GM04504 (cell line): ENCODE results near the gene TRAF2.

Source experiments
- DNase-seq: peaks from one replicate; pipeline ENCODE4 v3.0.0-alpha.2; 2012; ENCODE audit warnings: low read depth

TRAF2 gene

DNA sequence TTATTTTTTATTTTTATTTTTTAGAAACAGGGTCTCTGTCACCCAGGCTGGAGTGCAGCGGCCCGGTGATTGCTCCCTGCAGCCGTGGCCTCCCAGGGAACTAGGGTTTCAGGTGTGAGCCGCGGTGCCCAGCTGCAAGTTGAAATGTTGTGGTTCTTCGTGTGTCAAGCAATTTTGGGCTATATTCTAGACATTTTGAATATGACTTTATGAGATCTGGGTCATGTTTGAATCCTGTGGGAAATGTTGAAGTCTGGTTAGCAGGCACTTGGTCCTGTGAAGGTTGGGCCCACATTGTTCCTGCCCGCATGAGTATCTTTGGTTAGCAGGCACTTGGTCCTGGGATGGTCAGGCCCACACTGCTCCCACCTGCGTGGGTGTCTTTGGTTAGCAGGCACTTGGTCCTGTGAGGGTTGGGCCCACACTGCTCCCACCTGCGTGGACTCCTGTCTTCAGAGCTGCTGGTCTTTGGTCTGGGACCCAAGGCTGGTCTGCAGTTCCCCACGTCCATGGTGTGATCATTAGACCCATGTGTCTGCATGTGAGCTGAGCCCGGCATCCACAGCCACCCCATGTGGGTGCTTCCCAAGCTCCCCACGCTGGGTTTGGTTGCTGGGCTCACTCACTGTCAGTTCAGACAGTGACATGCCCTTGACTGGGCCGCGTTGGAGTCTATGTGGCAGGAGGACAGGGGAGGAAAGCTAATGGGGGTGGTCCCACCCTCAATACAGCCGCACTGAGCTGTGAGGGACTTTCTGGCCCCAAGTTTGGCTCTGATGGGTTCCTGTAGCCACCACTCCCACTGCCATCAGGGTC is 51.1 kb downstream of the TRAF2 start:
- DNase-seq: no peak

DNA sequence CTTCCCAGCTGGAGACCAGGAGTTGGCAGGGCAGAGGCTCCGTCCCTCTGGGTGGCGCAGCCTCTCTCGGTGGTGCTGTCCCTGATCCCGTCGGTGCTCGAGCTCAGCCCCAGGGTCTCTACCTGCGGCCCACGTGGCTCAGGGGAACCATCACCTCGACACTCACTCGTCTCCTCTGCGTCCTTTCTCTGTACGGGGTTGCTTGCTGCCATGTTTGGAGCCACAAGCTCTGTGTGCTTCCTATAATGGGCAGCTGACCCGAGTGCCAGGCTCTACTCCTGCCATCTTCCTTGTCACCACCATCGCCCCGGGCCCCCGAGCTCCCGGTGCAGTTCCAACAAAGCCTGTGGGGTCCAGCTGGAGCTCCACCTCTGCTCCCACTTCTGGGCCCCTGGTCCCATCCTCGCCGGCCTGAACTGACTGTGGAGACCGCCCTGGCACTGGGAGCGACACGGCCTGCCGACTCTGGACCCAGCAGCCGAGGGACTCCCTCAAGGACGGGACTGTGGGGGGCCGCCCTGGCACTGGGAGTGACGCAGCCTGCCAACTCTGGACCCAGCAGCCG is 53.2 kb downstream of the TRAF2 start:
- no peak for DNase-seq

DNA sequence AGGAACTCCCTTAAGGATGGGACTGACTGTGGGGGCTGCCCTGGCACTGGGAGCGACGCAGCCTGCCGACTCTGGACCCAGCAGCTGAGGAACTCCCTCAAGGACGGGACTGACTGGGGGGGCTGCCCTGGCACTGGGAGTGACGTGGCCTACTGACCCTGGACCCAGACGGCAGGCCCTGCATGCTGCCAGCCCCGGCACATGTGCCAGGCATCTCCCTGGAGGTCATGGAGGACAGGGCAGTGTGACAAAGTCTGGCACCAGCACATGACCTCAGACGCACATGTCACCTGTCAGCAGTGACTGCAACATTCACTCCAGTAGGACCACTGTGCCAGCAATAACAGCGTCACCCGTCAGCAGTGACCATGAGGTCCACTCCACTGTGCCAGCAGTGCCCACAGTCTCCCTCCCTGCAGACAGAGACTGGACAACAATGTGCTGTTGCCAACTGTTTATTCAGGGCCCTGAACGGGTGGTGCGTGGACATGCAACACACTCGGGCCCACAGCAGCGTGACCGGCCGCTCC is 53.7 kb downstream of the TRAF2 start:
- DNase-seq: no peak

DNA sequence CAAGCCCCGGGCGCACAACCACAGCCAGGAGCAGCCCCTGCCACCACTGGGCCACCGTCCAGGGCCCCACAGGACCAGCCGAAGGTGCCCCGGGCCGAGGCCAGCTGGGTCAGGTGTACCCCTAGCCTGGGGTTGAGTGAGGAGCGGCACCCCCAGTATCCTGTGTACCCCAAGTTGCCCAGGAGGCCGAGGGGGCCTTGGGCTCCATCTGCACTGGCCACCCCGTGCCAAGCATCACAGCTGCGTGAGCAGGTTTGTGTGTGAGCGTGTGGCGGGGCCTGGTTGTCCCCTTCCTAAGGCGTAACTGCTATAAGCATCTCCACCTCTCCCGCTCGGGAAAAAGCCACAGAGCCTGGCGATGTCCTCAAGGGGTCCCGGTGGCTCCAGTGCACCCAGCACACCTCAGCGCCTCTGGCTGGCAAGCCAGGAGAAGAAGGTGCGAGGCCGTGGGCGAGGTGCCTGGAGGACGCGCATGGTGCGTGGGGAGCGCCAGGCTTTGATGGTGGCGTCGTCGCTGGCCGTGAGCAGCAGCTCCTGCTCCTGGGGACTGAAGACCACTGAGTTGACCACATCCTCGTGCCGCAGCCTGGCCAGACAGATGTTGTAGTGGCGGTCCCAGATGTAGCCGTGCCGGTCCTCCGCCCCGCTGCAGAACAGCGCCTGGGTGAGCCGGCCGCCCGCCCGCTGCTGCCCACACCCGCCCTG is 54.4 kb downstream of the TRAF2 start:
- no peak for DNase-seq

DNA sequence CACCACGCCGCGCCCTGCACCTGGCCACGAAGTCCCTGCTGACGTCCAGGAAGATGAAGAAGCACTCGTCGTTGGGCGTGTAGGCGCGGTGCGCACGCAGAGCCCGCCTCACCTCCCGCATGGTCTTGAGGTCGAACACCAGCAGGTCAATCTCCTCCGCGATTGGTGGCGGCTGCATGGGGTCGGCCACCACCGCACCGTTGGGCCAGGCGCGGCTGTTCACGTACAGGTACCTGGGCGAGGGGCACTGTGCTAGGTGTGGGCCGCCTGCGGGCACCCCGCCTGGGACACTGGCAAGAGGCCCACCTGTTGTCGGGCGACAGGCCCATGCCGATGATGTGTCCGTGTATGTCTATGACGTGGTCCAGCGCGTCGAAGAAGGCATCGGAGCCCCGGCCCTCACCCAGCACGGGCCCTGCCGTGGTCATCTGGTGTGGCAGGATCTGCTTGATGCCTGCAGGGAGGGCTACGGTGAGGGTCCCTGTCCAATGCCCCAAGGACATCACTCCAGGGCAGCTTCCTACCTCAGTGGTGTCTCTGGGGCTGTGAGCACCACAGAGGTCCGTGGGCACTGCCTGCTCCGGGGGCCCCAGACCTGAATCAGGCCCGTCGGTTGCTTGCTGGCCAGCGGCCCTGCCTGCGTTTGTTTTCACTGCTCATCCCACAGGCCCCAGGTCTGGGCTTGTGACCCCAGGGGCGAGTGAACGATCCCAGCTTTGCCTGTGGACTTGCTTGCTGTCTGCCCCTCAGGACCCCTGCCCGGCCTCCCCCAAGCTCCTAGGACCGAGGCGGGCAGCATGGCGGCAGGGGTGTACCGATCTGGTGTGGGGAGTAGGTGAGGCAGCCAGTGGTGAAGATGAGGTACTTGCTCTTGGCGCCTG is 55.2 kb downstream of the TRAF2 start:
- DNase-seq: no peak

DNA sequence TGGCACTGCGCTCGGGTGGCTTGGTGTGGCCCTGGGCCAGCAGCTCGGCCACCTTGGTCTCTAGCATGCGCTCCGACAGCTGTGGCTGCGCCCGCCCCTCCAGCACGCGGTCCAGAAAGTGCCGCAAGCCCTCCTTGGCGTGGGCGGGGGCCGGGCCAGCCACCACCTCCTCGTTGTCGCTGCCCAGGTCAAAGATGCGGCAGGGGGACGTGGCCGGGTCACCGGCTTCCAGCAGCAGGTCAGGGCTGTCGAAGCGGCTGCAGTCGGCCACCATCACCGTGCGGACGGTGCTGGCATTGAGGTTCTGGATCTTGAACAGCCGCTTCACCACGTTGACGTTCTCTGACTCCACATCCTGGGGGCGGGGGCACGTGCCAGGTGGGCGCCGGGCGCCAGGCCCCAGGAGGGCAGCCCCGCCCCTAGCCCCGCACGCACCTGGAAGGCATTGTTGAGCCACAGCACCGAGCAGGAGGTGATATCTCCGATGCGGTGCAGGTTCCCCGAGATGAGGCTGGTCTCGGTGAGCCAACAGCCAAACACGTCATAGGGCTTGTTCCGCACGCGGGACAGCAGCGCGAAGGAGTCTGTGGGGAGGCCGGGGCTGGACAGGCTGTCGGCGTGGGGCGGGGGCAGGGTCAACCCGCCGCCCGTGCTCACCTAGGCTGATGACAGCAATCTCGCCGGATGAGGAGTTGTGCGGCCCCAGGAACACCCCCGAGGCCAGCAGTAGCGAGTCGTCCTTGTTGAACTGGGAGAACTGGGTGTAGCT is 56.0 kb downstream of the TRAF2 start:
- DNase-seq: no peak

DNA sequence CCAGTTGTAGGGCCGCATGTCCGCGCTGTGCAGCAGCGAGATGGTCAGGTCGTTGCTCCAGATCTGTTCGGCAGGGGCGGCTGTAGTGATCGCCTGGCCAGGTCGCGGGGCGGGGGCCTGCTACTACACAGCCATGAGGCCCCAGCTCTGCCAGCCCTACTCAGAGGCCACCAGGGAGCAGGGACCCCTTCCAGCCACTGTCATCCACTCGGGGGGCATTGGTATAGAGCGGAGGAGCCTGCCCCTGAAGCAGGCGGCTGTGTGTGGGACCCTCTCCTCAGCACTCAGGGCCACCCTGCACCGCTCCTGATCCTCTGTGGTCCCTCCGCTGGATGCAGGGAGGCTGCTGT is 56.5 kb downstream of the TRAF2 start:
- no peak for DNase-seq

DNA sequence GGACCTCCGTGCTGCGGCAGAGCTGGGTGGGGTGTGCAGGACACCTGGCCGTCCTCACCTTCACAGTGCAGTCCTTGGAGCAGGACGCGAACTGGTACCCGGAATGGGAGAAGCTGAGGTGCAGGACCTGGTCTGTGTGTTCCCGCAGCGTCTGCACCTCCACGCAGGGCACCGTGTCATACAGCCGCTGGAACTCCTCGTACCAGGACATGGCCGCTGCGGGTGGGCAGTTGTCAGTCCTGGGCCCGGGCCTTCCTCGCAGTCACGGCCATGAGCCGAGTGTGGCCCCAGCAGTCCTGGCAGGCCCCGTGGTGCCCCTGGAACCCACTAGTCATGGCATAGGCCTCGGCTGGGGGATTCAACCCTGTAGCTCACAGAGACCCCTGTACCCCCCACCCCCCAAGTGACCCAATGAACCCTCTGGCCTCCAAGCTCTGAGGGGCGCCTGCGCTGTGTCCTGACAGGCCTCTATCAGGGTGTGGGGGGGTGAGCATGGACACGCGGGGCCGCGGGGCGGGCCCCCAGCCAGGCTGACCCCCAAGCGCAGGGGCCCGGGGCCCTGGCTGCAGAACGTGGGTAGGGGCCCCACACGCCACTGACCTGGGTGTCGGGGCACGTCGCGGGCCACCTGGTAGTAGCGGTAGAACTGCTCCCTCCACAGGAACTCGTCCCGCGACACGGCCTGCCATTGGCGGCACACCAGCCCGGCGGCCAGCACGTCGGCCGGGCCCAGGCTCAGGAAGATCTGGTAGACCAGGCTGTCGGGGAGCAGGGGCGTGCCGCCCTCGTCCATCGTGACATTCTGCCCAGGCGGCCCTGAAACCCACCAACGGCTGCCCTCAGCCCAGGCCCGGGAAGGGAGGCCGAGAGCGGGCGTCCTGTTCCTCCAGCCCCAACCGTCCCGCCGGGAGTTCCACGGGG is 57.2 kb downstream of the TRAF2 start:
- DNase-seq: peak; percentile 3

GRCh38 chr9:136944212-136944518 is 57.8 kb downstream of the TRAF2 start:
- DNase-seq: peak; percentile 41

DNA sequence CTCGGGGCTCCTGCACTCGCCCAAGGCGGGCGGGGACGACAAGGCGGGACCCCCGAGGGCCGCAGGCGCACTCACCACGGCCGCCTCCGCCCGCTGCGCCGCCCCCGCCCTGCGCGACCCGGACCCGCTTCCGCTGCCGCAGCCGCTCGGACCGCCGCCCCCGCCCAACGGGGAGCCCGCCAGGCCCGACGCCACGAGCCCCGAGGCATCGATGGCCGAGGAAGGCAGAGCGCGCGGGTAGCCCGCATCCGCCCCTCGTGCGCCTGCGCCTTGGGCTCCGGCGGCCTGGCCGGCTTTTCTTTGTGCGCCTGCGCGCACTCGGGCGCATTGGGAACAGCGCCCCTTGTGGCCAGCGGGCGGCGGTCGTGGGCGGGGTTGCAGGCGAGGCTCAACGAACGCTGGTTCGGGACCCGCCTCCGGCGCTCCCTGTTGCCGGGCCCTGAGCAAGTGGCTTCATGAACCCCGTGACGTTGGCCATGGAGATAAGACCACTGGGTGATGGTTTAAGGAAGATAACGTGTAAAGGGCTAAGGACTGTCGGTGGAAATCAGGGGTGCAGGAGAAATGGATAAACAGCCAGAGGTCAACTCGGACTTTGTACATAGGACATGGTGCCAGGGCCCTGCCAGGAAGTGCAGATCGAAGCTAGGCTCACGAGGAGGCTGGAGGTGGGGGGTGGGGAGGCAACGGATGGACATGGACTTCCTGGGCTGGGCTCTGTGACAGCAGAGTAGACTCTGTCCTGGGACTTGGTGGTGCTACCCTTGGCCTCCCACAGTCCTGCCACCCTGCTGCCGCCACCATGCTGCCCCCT is 58.4 kb downstream of the TRAF2 start, which contains the start of the genes C8G and FBXW5:
Gene C8G, plus strand, starts transcription at position 725 of the 814 bp plus-strand sequence. Its CDS starts 78 bp downstream, at position 803.
Gene FBXW5, minus strand, starts transcription at position 220 of the 814 bp plus-strand sequence. CDS start 655 bp downstream, outside the sequence.
- peak; percentile 87 for DNase-seq

DNA sequence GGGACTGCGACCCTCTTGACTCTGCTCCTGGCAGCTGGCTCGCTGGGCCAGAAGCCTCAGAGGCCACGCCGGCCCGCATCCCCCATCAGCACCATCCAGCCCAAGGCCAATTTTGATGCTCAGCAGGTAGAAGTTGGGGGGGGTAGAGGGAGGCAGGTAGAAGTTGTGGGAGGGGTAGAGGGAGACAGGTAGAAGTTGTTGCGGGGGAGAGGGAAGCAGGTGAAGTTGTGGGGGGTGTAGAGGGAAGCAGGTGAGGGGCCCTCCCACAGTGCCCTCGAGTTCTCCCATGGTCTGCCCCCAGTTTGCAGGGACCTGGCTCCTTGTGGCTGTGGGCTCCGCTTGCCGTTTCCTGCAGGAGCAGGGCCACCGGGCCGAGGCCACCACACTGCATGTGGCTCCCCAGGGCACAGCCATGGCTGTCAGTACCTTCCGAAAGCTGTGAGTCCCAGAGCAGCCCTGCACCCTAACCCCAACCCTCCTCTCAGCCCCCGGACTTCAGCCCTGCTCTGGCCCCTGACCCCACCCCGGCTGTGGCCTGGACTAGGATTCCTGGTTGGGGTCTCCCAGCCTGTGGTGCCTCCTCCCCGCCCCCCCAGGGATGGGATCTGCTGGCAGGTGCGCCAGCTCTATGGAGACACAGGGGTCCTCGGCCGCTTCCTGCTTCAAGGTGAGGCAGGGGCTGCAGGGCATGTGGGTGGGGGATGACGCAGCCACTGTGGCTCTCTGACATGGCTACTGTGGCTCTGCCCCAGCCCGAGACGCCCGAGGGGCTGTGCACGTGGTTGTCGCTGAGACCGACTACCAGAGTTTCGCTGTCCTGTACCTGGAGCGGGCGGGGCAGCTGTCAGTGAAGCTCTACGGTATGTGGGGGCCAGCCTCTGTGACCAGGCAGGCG is 59.3 kb downstream of the TRAF2 start:
- no peak for DNase-seq

- DNase-seq: no peak
Measured at GRCh38 chr9:136946228-136947027, 60.1 kb downstream of the TRAF2 start.

DNA sequence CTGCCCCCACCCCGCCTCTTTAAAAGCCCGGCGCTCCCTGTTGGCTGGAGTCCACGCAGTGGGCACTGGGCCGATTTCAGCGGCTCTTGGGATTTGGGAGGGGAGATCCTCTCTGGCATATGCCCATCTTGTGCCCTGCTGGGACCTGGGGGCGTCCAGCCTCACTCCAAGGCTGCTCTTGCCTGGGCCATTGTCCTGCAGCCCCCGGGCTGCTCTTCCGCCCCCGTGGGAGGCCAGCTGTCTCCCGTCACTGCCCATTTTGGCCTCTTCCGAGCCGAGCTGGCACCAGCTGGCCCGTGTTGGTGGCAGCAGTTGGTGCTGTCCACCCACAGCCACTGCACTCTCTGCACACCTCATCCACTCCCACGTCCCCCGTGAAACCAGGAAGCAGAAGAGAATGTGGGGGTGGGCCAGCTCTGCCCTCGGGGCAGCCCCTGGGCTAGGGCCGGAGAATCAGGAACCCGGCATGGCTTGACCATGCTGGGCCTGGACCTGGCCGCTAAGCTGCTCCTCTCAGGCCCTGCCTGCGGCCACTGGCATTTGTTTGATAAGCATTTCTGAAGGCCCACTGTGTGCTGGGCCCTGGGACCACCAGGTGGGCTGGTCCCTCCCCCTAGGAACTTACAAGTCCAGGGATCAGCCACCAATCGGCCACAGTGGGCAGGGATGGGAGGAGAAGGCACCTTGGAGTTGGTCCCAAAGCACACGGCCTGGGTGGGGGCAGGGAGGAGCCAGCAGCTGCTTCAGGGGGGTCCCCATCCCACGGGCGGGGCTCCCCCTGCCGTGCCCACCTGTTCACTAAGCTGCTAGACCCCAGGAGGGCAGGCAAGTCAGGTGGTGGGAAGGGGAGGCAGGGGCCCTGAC is 60.9 kb downstream of the TRAF2 start:
- no peak for DNase-seq

GRCh38 chr9:136947955-136948510 is 61.7 kb downstream of the TRAF2 start:
- peak; percentile 20 for DNase-seq

DNA sequence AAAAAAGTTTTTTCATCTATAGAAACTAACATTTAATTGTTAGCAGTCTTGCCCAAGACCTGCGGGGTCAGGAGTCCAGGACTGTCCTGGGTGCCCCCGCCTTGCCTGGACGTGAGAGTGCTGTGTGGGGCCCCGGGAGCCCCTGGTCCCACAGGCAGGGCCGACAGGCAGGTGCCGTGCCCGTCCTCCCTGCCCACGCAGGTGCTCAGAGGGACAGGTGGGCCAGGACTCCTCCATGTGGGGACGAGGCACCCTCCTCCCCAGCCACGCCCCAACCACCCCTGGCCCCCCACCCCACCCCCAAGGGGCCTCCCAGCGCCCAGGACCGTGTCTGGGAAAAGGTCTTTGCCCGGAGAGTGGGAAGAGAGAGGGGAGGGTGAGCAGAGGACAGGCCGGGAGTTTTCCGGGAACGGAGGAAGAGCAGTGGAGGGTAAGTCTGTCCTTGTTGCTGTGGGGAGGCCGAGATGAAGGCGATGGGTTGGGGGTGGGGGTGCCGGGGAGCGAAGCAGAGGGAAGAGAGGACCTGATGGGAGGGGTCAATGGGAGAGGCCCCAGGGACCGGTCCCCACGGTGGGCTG is 63.0 kb downstream of the TRAF2 start:
- DNase-seq: no peak
